SK-N-SH (cell line): ENCODE data around the gene HINT2.

Experiments
- CTCF ChIP-seq: fragments of 200-600 bp; sonication (generic); IDR thresholded peaks from 2 replicates; pipeline ENCODE4 v1.6.1; 2017; ENCODE audit warnings: antibody characterized with exemption, mild to moderate bottlenecking, moderate library complexity
- EP300 ChIP-seq, 2 experiments: IDR thresholded peaks; 2 replicates each; pipeline versions ENCODE4 v1.4.0 to v1.6.1; 2012; ENCODE audit warnings: borderline replicate concordance in 1 of 2, low read depth in 1 of 2, low read length in 1 of 2
- EZH2phosphoT487 ChIP-seq: fragments of 200-600 bp; sonication (generic); IDR thresholded peaks from 2 replicates; pipeline ENCODE4 v1.6.1; 2017; ENCODE audit warnings: low read depth, mixed run types, mild to moderate bottlenecking, antibody characterized with exemption, moderate library complexity, borderline replicate concordance
- MAX ChIP-seq: IDR thresholded peaks from 2 replicates; pipeline ENCODE4 v1.4.0; 2012; ENCODE audit warnings: low read depth
- MXI1 ChIP-seq: IDR thresholded peaks from 2 replicates; pipeline ENCODE4 v1.6.1; 2012; ENCODE audit warnings: mild to moderate bottlenecking, low read depth, low read length, improper control_type of control experiment
- NFIC ChIP-seq: IDR thresholded peaks from 2 replicates; pipeline ENCODE4 v1.4.0; 2012; ENCODE audit warnings: borderline replicate concordance
- POLR2AphosphoS5 ChIP-seq: IDR thresholded peaks from 2 replicates; pipeline ENCODE4 v1.6.1; 2012; ENCODE audit warnings: low read depth, low read length
- RAD21 ChIP-seq: IDR thresholded peaks from 2 replicates; pipeline ENCODE4 v1.6.1; 2012; ENCODE audit warnings: mild to moderate bottlenecking, low read length
- RFX5 ChIP-seq: IDR thresholded peaks from 2 replicates; pipeline ENCODE4 v1.6.1; 2012; ENCODE audit warnings: mild to moderate bottlenecking, improper control_type of control experiment, low read length
- SIN3A ChIP-seq: IDR thresholded peaks from 2 replicates; pipeline ENCODE4 v1.6.1; 2012; ENCODE audit warnings: low read depth, mild to moderate bottlenecking, low read length, moderate library complexity, borderline replicate concordance
- SMC3 ChIP-seq: IDR thresholded peaks from 2 replicates; pipeline ENCODE4 v1.6.1; 2012; ENCODE audit warnings: low read depth, low read length, improper control_type of control experiment
- TAF1 ChIP-seq: IDR thresholded peaks from 2 replicates; pipeline ENCODE4 v1.6.1; 2012; ENCODE audit warnings: low read depth, mild to moderate bottlenecking, low read length, moderate library complexity, borderline replicate concordance
- USF1 ChIP-seq: IDR thresholded peaks from 2 replicates; pipeline ENCODE4 v1.4.0; 2012; ENCODE audit warnings: low read depth, borderline replicate concordance
- YY1 ChIP-seq: IDR thresholded peaks from 2 replicates; pipeline ENCODE4 v1.4.0; 2012; ENCODE audit warnings: low read depth, mild to moderate bottlenecking

- TF ChIP-seq MXI1 (no peak), EP300 (IDR thresholded peaks at IDR 0.05; ENCODE audit: borderline replicate concordance in 1 of 2, low read depth in 1 of 2, low read length in 1 of 2) (no peak), CTCF (no peak), POLR2AphosphoS5 (peak; percentile 20; the same call in 1 of the 2 replicates), EZH2phosphoT487 (no peak), TAF1 (no peak), YY1 (no peak), SIN3A (no peak), NFIC (no peak), RAD21 (no peak), MAX (no peak), USF1 (no peak), RFX5 (no peak), SMC3 (no peak)
These were observed 13.9 kb upstream of the HINT2 start, which contains the start of gene FAM221B for GRCh38 chr9:35828716-35829083.
